A549 (cell line): ENCODE results near the gene KIAA0513. TPM values are rescaled to one million over a fixed set of nuclear protein-coding genes. Genes with fewer than 3 reads are reported as not detected.

Experiments used
- ATAC-seq, 2 experiments: fragments of 200-7000 bp in 1 of 2; fragments of >200 bp in 1 of 2; cut with Nextera tagmentation in 1 of 2; cut with Tn5 transposase in 1 of 2; 3 replicates each; pipeline versions ENCODE4 v1.8.0 to v1.9.1; 2018 to 2020; ENCODE audit warnings: mild to moderate bottlenecking in 1 of 2, moderate library complexity in 1 of 2
- CTCF ChIA-PET: fragments of 300-600 bp; sonication (Branson Sonifier 250); formaldehyde crosslinking; extraction: SDS; loops from one replicate; lab custom pipeline; 2021; ENCODE audit warnings: antibody characterized with exemption, inconsistent platforms; lab: Yijun Ruan, JAX
- POLR2A ChIA-PET: fragments of 350-600 bp; formaldehyde crosslinking; extraction: SDS; loops from one replicate; lab custom pipeline; 2021; ENCODE audit warnings: antibody characterized with exemption, inconsistent platforms; lab: Yijun Ruan, JAX
- DNase-seq, 2 experiments: peaks; one replicate each; pipeline versions ENCODE4 v3.0.0 to v3.0.0-alpha.2; 2011 to 2016; ENCODE audit warnings: low read depth in 1 of 2, low spot score in 1 of 2
- FAIRE-seq: peaks from 2 replicates; lab custom pipeline; 2011; peaks lifted over from hg19 to GRCh38; lab: Jason Lieb, UNC
- H3K27ac ChIP-seq, 2 experiments: fragments of >200 bp; sonication (Bioruptor Twin); formaldehyde crosslinking; 3 replicates each; pipeline ENCODE4 v1.5.1; 2016 to 2017
- H3K4me1 ChIP-seq: fragments of >200 bp; sonication (Bioruptor Twin); formaldehyde crosslinking; 3 replicates; pipeline ENCODE4 v1.6.1; 2016
- H3K4me2 ChIP-seq: fragments of >200 bp; sonication (Bioruptor Twin); formaldehyde crosslinking; 3 replicates; pipeline ENCODE4 v1.6.1; 2016
- H3K4me3 ChIP-seq: fragments of >200 bp; sonication (Bioruptor Twin); formaldehyde crosslinking; 3 replicates; pipeline ENCODE4 v1.5.1; 2016
- H3K9me3 ChIP-seq: fragments of >200 bp; sonication (Bioruptor Twin); formaldehyde crosslinking; 3 replicates; pipeline ENCODE4 v1.6.1; 2016
- CEBPB ChIP-seq, 2 experiments: fragments of >200 bp in 1 of 2; sonication (Bioruptor Twin) in 1 of 2; formaldehyde crosslinking in 1 of 2; IDR thresholded peaks; 2 replicates each; pipeline ENCODE4 v1.6.1; 2012 to 2016
- CHD2 ChIP-seq: fragments of 150-350 bp; IDR thresholded peaks from 2 replicates; pipeline ENCODE4 v1.6.1; 2014; ENCODE audit warnings: low read length; ENCODE audit not compliant: partially characterized antibody
- EHMT2 ChIP-seq: fragments of 200-600 bp; sonication (generic); IDR thresholded peaks from 2 replicates; pipeline ENCODE4 v1.6.1; 2016; ENCODE audit warnings: antibody characterized with exemption, low read depth, mild to moderate bottlenecking, moderate library complexity
- FOSB ChIP-seq: fragments of 250-450 bp; sonication (Bioruptor Pico); IDR thresholded peaks from 2 replicates; pipeline ENCODE4 v1.5.0; 2020; ENCODE audit warnings: mild to moderate bottlenecking, moderate library complexity
- FOSL2 ChIP-seq, 2 experiments: fragments of 450-650 bp in 1 of 2; fragments of >200 bp in 1 of 2; sonication (Bioruptor Twin) in 1 of 2; formaldehyde crosslinking; IDR thresholded peaks; 2 replicates each; pipeline versions ENCODE4 v1.5.0 to v1.6.1; 2016 to 2020; ENCODE audit warnings: mild to moderate bottlenecking in 1 of 2, moderate library complexity in 1 of 2
- MAFK ChIP-seq: fragments of 450-650 bp; IDR thresholded peaks from 2 replicates; pipeline ENCODE4 v1.6.1; 2014; ENCODE audit not compliant: partially characterized antibody
- PHF8 ChIP-seq: fragments of 200-600 bp; sonication (generic); IDR thresholded peaks from 2 replicates; pipeline ENCODE4 v1.6.1; 2016; ENCODE audit warnings: low read depth, mild to moderate bottlenecking, antibody characterized with exemption, moderate library complexity, borderline replicate concordance
- RARB ChIP-seq: fragments of 250-450 bp; sonication (Bioruptor Pico); IDR thresholded peaks from 2 replicates; pipeline ENCODE4 v1.8.0; 2021; ENCODE audit warnings: mild to moderate bottlenecking, moderate library complexity
- RNF2 ChIP-seq: fragments of 200-600 bp; sonication (generic); IDR thresholded peaks from 2 replicates; pipeline ENCODE4 v1.6.1; 2016; ENCODE audit warnings: low read depth, mild to moderate bottlenecking, antibody characterized with exemption, moderate library complexity, borderline replicate concordance
- SMC3 ChIP-seq: fragments of >200 bp; sonication (Bioruptor Twin); formaldehyde crosslinking; IDR thresholded peaks from 3 replicates; pipeline ENCODE4 v1.6.1; 2018; ENCODE audit warnings: inconsistent platforms
- SREBF2 ChIP-seq: fragments of 450-650 bp; IDR thresholded peaks from 2 replicates; pipeline ENCODE4 v1.6.1; 2014; ENCODE audit warnings: mild to moderate bottlenecking, moderate library complexity
- TP53 ChIP-seq: fragments of 250-450 bp; sonication (Bioruptor Pico); IDR thresholded peaks from 2 replicates; pipeline ENCODE4 v1.5.0; 2021; ENCODE audit warnings: mild to moderate bottlenecking, moderate library complexity
- ZC3H11A ChIP-seq: fragments of 450-650 bp; IDR thresholded peaks from 2 replicates; pipeline ENCODE4 v1.6.1; 2014; ENCODE audit warnings: antibody characterized with exemption, mild to moderate bottlenecking
- ZFP36 ChIP-seq: fragments of 450-650 bp; IDR thresholded peaks from 2 replicates; pipeline ENCODE4 v1.6.1; 2014; ENCODE audit warnings: borderline replicate concordance; ENCODE audit not compliant: partially characterized antibody
- WGBS: methylation state at CpG from one replicate; pipeline ENCODE4 v1.1.6; 2017; ENCODE audit errors: missing lambda C conversion rate; 5-methylcytosine and 5-hydroxymethylcytosine counted together
- polyA plus RNA-seq, 4 experiments: library from polyadenylated mRNA; depleted of rRNA in 3 of 4; stranded (reverse); fragments of >200 nt; fragmentation: RNase III in 1 of 4; extraction: RNeasy Plus Mini Kit Qiagen cat#74134 plus additional on column Dnase treatment in 1 of 4; gene quantifications; 2 replicates in 3 of 4; 3 replicates in 1 of 4; pipeline ENCODE4 v1.2.3, GENCODE V29; 2011 to 2017
- TF ChIP-seq, protein P1 (sequence below): fragments of >200 bp; sonication (Bioruptor Twin); formaldehyde crosslinking; IDR thresholded peaks from 3 replicates; pipeline ENCODE4 v1.5.1; 2016
- TF ChIP-seq, protein P2 (sequence below): IDR thresholded peaks from 2 replicates; pipeline ENCODE4 v1.6.1; 2012; ENCODE audit warnings: low read depth, borderline replicate concordance

KIAA0513 gene
- polyA plus RNA-seq, 2 of the 4 experiments (the other 2 are of a cell fraction): 1.8 TPM

DNA sequence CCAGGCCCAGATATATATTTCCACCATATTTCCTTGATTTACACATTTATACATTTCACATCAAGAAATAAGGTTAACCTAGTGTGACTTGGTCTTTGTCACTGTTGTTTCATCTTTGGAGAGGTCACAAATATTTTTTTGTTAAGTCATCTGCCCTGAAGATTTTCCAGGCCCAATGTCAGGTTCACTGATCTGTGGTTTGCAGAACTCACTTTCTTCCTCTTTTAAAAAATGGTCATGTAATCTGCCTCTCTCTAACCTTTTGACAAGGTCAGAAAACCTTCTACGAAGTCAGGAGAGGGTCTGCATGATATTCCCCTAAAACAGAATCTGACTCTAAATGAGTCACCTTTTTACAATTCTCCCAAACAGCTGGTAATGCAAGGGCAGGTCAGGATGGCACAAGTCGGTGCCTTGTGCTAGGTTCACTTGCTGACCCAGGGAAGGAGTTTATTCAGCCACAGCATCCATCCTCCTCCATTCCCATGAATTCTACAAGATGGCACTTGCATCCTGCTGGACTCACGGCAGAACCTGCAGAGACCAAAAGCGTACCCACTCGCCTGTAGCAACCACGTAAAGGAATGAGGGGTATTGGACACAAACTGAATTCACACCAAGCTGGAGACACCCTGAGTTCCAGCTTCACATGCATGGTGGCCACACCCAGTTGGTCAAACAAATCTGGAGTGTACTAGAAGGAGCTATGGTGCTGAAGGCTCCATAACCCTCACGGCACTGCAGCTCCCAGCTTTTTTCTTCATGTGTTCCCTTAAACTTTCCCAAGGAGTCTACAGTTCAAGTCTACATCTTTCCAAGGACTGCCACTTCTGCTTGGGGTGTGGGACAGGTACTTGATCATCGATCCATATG lies 1.6 kb upstream of the KIAA0513 start:
- Histone ChIP-seq H3K4me1 (peaks cover 31% of the 10 kb centered on the region), H3K27ac (0 out of 6 replicates have a peak overlapping the region, but pooled peaks of 1 of the 2 experiments have one; percentile 3), H3K4me2 (peak overlapping the region; percentile 78), H3K9me3 (no peaks in the 10 kb centered on the region), H3K4me3 (no peak overlapping the region; the same call in 2 of the 3 replicates)
- ChIA-PET CTCF (interaction anchor here (0.6 to 2.9 kb wide), 8 partner anchors 10 to 294 kb away, joined by 3 to 19 read pairs (median 4); no protein-coding TSS in a partner anchor), POLR2A (interaction anchor here (0.5 to 1.6 kb wide), 2 partner anchors 15 to 24 kb away, joined by 3 to 16 read pairs; partner anchors contain the start of gene ZDHHC7)
- no peak for TF ChIP-seq SMC3
- TF ChIP-seq, protein P1, sequence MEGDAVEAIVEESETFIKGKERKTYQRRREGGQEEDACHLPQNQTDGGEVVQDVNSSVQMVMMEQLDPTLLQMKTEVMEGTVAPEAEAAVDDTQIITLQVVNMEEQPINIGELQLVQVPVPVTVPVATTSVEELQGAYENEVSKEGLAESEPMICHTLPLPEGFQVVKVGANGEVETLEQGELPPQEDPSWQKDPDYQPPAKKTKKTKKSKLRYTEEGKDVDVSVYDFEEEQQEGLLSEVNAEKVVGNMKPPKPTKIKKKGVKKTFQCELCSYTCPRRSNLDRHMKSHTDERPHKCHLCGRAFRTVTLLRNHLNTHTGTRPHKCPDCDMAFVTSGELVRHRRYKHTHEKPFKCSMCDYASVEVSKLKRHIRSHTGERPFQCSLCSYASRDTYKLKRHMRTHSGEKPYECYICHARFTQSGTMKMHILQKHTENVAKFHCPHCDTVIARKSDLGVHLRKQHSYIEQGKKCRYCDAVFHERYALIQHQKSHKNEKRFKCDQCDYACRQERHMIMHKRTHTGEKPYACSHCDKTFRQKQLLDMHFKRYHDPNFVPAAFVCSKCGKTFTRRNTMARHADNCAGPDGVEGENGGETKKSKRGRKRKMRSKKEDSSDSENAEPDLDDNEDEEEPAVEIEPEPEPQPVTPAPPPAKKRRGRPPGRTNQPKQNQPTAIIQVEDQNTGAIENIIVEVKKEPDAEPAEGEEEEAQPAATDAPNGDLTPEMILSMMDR: no peak
- TF ChIP-seq MAFK: no peak
- no peak for ATAC-seq
- no peak for FAIRE-seq
- no peak for DNase-seq
- 76% methylated on average over 8 of the region's 8 CpGs for WGBS

DNA sequence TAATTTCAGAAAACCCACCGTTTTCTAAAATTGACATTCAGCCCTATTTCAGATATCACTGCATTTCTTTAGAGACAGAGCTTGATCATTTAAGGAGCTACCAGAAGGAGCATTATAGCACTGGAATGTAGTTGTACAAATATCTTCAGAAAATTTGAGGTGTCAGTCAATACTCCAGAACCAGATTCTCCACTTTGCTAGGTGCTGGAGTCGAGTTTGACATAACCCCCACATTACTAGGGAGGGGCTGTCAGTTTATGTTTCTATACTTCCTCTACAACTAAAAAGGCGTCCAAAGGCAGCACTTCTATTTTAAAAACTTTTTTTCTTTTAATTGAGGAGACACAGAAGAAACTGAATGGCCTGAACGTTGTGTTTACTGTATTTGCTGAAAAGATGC lies 892 bp upstream of the KIAA0513 start:
- 58% methylated on average over 4 of the region's 4 CpGs for WGBS
- Histone ChIP-seq H3K4me2 (peak overlapping the region; percentile 78), H3K4me1 (peaks cover 31% of the 10 kb centered on the region), H3K27ac (peak overlapping the region; percentile 75 to 92), H3K9me3 (no peaks in the 10 kb centered on the region), H3K4me3 (peak overlapping the region; percentile 85)
- DNase-seq (no peak), ATAC-seq (no peak), FAIRE-seq (no peak)
- CTCF ChIA-PET: interaction anchor here (0.6 to 2.9 kb wide), 11 partner anchors 11 to 295 kb away, joined by 3 to 19 read pairs (median 4); no protein-coding TSS in a partner anchor
- POLR2A ChIA-PET: interaction anchor here (0.5 to 1.6 kb wide), 5 partner anchors 15 to 54 kb away, joined by 3 to 16 read pairs (median 4); partner anchors contain the start of gene ZDHHC7
- TF ChIP-seq PHF8: no peak
- TF ChIP-seq CHD2: no peak

DNA sequence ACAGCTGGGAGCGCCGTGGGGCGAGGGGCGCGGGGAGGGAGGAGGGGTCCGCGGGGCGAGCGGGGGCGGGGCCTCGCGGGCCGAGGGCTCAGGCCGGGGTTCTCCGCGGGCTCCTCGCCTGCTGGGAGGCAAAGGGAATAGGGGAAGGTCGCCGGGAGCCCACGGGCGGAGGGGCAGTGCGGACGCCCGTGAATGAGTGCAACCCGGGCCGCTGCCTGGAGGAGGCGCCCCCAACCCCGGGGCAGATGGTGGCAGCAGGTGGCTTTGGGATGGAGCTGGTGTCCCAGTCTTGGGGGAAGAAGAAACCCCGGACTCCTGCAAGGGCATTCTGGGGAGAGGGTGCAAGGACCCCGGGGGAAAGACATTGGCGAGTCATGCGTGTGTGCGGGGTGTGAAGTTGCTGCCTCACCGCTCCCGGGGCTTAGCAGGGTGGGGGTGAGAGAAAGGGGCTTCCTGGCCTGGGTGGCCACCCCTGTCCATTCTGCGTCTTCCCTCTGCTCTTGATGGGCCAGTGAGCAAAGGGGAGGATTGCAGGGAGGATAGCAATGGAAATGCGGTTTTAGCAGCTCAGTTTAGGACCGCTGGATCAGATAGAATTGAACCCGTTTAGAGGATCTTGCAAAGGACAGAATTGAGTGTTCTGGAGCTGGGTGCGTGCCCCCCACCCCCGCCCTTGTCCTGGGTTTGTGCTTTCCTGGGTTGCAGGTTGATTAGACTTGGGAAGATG lies 526 bp downstream of the KIAA0513 start:
- peak overlapping the region; percentile 75 to 92 for H3K27ac ChIP-seq
- ChIA-PET POLR2A (interaction anchor here (0.7 to 1.6 kb wide), 3 partner anchors 17 to 55 kb away, joined by 3 to 16 read pairs (median 4); partner anchors contain the start of gene ZDHHC7), CTCF (interaction anchor here (1.0 to 2.9 kb wide), 9 partner anchors 11 to 274 kb away, joined by 3 to 19 read pairs (median 5); no protein-coding TSS in a partner anchor)
- peak overlapping the region; percentile 85 for H3K4me3 ChIP-seq
- TF ChIP-seq ZFP36: peak; percentile 89
- TF ChIP-seq FOSB: no peak
- TF ChIP-seq TP53: no peak
- TF ChIP-seq SREBF2: no peak
- FAIRE-seq: no peak
- no peaks in the 10 kb centered on the region for H3K9me3 ChIP-seq
- H3K4me1 ChIP-seq: peaks cover 31% of the 10 kb centered on the region
- ATAC-seq: peak; percentile 39 to 43; a peak in 4 of 6 replicates
- WGBS: 11% methylated on average over 24 of the region's 41 CpGs
- DNase-seq: no peak
- H3K4me2 ChIP-seq: peak overlapping the region; percentile 78

DNA sequence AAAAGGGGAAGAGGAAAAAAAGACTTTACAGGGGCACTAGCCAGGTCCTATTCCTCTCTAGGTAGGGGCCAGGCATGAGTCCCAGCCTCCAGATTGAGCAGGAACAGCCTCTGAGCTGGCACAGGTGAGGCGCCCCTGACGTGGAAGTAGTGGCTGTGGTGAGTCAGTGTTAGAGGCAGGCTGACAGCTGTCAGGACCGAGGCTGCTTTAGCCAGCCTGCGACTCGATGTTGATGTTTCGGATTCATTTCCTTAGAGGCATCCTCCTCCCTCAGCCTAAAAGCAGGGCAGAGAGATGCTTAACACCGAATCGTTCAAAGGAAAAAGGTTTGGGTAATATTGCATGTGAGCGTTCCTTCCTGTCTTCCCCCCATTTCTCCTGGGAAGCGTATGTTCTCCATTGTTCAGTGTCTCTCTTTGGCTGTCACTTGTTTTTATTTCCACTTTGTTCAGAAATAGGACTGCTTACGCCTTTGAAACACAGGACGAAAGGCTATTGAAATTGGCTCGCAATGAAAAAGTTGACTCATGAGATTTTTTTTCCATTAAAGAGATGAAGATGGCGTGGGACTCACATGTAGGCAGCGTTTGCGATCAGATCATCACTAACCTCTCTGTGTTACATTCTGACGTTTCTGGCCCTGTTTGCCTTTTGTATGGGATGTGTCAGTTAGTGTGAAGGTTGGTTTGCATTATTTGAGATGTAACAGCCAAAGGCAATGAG lies 1.3 kb downstream of the KIAA0513 start:
- FAIRE-seq: no peak
- TF ChIP-seq RARB (CRISPR knock-in tag): no peak
- TF ChIP-seq, protein P2, sequence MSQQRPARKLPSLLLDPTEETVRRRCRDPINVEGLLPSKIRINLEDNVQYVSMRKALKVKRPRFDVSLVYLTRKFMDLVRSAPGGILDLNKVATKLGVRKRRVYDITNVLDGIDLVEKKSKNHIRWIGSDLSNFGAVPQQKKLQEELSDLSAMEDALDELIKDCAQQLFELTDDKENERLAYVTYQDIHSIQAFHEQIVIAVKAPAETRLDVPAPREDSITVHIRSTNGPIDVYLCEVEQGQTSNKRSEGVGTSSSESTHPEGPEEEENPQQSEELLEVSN: no peak
- no peak for TF ChIP-seq ZC3H11A
- no peak for TF ChIP-seq FOSL2 (IDR thresholded peaks at IDR 0.05)
- TF ChIP-seq FOSL2 (CRISPR knock-in tag; IDR thresholded peaks at IDR 0.05): no peak
- TF ChIP-seq EHMT2: no peak
- no peak for TF ChIP-seq RNF2
- no peak for TF ChIP-seq CEBPB (IDR thresholded peaks at IDR 0.05)
- DNase-seq: no peak
- WGBS: 41% methylated on average over 17 of the region's 17 CpGs
- Histone ChIP-seq H3K4me2 (peak overlapping the region; percentile 78), H3K9me3 (no peaks in the 10 kb centered on the region), H3K4me3 (peak overlapping the region; percentile 85; the same call in 2 of the 3 replicates), H3K4me1 (peaks cover 31% of the 10 kb centered on the region), H3K27ac (peak overlapping the region in 1 of 2 experiments; percentile 92; a peak in 2 of 6 replicates)
- POLR2A ChIA-PET: no interaction called here
- peak; percentile 40 to 46; a peak in 5 of 6 replicates for ATAC-seq
- CTCF ChIA-PET: interaction anchor here (1.0 to 2.9 kb wide), 8 partner anchors 10 to 274 kb away, joined by 3 to 19 read pairs (median 4); no protein-coding TSS in a partner anchor
